ENCODE results near the gene CSRNP3. TPM values are rescaled to one million over a fixed set of nuclear protein-coding genes. Genes with fewer than 3 reads are reported as not detected.

Gene CSRNP3
- total RNA-seq, 1 donor from 2014 or later: 20.6 TPM

GRCh38 chr2:165544897-165545296, 75.4 kb downstream of the CSRNP3 start:
- DNase-seq: no peak

GRCh38 chr2:165547900-165548299, 78.4 kb downstream of the CSRNP3 start:
- no peak for DNase-seq

- DNase-seq: no peak
Observed at GRCh38 chr2:165549619-165550018, 80.1 kb downstream of the CSRNP3 start.

GRCh38 chr2:165558832-165559231, 89.3 kb downstream of the CSRNP3 start:
- DNase-seq: no peak

GRCh38 chr2:165560377-165560988, 91.0 kb downstream of the CSRNP3 start:
- DNase-seq: no peak

DNA sequence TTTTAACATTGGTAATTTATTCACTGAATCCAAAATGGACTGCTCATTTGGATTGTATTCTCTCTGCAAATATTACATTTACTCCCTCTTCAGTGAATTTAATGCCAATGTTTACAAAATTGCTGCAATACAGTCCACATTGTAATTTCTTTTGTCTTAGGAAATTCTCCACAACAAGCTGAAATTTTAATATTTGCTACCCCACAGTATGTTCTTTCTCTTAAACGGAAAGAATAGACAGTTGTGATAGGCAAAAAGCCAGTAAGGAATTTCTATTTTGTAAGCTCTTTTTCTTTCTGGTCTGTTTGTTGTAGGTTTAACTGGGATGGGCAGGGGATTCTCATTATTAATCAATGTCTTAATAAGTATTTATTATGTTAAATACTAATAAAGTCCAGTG, 92.0 kb downstream of the CSRNP3 start:
- DNase-seq: no peak

- DNase-seq: peak; percentile 73
Observed at GRCh38 chr2:165562233-165562632, 92.7 kb downstream of the CSRNP3 start.

DNA sequence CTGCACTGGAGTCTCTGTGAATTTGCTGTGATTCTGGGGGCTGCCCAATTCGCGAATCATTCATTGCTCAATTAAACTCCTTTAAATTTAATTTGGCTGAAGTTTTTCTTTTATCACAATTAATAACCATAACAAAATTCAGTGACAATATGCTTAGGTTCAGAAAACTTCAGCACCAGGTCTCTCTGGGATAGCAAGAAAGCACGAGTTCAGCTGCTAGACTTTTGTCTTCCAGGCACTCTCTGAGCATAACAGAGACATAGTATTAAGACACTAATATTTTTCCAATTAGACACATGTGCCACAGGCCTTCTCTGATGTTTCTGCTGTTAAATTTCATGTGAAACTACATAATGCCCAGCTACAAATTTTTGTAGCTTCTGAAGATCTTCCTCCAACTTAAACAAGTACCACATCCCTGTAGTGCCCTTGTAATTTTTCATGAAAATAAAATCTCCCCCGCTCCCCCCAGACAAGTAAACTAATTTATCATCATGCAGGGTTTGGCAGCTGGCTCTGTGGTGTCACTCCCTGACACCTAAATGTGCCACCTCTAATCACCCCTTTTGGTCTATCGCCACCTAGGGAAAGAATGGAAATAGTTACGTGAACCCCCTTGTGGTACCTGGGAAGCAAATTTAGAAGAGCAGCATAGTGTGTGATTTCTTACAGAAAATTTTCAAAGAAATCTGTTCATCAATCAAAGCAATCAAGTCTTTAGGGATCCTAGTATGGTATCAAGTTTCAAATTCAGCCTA, 94.1 kb downstream of the CSRNP3 start:
- DNase-seq: no peak

DNA sequence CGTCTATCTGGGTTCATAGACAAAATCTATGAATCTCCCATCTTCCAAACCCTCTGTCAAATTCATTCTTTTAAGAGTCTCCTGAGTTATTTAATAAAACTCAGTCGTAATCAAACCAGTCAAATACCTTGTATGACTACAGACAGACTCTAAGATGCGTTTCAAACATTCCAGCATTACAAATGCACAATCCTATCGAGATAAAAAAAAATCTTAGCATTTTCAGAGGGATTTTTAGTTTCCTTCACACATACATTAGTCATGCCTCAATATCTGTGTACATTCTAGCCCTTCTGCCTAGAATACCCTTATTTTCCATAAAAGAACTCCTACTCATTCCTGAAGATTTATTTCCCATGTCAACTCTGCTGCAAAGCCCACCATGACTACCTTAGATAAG, 96.5 kb downstream of the CSRNP3 start:
- no peak for DNase-seq

DNA sequence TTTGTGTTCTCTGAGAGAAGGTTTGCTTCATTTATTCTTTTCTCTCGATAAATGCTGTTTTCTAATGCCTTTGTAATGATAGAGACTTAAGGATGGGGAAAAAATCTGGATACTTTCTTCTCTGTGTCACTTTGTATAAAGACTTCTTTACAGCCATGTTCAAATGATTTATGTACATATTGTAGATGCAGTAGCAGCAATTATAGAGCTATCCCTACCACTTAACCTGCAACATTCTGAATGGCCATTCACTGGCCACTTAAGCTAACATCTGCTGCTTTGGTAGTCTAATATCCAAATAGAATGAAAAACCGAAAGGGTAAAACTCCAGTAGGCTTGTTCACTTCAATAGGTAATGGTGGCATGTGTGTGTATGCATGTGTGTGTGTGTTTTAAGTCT, 97.8 kb downstream of the CSRNP3 start:
- no peak for DNase-seq

- no peak for DNase-seq
Observed at GRCh38 chr2:165568361-165568760, 98.9 kb downstream of the CSRNP3 start.

DNA sequence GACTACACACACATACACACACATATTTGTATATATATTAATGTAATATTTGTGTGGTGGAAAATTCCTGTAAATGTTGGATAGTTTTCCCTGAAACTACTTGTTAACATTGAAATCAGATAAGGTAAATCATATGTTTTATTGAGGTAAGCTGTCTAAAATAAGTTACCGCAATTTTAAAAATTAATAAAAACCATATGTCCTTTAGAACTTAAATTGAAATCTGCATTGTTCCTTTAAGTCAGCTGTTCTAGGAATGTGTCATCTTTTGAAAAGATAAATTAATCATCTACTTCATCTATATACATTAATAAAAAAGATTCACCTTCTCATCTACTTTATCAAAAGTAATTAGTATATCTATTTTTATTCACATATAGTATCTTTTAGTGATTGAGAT, 102.0 kb downstream of the CSRNP3 start:
- no peak for DNase-seq

GRCh38 chr2:165572151-165572550, 102.7 kb downstream of the CSRNP3 start:
- peak; percentile 50 for DNase-seq

DNA sequence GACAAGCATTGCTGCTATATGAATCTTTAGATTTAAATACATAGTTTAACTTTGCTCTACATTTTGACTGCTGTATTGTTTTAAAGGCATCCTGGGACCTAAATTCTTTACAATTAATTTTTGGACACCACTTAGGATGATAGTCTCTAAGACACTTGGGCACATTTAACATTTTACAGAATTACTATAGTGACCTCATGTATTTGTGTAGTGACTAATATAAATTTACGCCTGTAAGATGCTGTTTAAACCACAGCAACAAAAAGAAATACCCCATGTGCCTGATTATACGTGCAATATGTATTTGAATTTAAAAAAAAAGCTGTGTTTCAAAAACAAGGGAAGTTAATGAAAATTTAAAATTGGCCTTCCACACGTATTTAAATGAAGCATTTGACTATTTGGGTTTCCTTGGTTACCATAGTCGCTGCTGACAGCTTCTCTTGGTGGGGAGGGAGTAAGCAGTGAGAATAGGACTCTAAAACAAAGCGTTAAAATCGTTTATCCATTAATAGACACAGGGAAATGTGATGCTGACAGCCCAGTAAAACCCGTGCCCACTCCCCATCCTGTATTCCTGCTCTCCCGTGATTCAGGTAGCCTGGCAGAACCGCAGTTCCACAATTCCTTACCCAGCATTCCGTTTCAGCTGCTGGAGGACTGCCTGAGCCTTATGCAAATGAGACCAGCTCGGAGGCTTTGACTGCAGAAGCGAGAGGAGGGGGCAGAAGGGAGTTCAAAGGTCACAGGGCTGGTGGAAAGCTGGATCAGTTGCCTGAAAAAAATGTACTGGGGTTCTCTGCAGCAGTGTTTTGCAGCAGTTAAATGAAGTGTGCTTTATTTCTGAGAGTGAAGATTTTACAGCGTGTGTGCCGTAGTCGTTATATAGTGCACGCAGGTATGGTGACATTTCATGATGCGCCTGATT, 104.3 kb downstream of the CSRNP3 start:
- DNase-seq: peak; percentile 78

- DNase-seq: no peak
Observed at GRCh38 chr2:165575044-165575615, 105.6 kb downstream of the CSRNP3 start.

DNA sequence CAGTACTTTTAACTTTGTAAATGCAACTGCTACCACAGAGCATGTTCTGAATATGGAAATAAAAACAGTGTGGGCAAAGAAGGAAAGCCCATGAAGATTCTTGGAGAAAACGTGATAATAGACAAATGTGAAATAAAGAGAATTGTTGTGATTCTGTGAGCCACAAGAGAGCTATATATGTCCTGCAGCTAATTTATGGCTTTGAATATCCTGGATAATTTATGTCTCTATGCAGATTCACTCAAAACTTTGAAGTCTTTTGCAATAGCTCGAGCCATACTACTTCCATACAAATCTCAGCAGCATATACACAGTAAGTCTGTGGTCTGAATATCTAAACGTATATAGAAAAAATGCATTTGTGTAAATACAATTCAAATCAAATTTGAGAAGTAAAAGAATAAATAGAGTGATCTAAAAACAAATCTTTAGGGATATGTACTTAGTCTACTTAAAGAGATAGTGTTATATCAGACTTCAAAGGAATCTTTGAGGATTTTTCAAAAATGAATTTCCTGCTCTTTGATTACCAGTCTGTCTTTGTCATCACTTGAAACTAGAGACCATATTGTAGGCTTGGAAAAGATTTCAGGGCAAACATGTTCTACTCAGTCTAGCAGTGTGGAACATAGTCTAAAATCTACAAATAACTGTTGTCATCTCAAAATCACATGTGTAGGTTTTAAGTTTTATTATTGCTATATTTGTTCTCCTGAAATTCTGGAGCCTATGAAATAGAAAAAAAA, 107.1 kb downstream of the CSRNP3 start:
- no peak for DNase-seq

DNA sequence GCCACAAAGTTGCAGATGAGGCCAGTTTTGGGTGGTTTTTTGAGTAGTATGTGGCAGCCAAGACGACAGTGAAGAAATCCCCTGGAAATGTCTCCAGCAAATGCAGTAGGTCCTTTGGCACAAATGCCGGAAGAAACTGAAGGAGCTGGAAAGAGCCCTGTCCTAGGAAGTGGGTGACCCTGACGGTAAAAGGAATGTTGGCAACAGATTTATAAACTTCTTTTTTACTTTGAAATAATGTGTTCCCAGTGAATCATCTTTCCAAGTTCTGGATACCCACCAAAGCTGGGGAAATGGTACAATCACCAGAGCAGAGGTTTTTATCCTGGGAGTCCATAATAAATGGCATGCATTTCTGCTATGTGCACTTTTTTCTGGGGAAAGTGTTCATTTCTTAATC, 112.9 kb downstream of the CSRNP3 start:
- no peak for DNase-seq

GRCh38 chr2:165582863-165583506, 113.5 kb downstream of the CSRNP3 start:
- DNase-seq: no peak

DNA sequence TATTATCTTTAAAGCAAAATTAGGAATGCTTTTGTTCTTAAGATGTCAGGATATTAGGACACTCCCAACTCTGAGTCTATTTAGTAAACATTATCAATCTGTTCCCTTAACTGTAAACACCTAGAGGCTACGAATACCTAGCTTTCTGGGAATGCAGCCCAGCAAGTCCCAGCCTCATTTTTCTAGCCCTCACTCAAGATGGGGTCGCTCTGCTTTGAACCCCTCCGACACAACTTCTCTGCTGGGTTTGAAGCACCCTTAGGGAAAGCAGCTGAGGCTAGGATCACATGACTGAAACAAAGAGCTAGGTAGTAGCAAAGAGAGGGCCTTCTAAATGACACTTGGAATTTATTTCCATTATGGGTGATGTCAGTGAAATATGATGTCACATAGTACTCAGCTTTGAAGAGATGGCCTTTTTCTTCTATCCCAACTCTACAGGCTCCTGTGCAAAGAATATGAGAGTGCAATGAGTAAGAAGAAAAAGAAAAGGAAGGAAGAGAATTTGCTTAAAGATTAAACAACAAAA, 114.7 kb downstream of the CSRNP3 start:
- no peak for DNase-seq

DNA sequence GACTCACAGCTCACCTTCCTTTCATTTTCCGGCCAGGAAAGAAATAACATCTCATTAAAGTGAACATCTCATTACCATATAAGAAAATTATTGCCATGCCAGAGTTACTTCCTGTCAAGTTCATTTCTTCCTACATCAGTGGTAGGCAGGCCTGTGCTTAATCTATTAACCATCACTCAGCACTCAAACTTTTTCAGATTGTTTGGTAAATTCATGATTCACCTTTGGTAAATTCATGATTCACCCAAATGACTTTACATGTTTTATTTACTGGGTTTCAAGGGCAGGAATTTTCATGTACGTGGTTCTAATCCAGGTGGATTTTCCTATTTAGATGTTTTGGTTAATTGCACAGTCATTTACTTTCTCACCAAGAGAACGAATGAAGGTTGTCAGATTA, 116.5 kb downstream of the CSRNP3 start:
- no peak for DNase-seq

DNA sequence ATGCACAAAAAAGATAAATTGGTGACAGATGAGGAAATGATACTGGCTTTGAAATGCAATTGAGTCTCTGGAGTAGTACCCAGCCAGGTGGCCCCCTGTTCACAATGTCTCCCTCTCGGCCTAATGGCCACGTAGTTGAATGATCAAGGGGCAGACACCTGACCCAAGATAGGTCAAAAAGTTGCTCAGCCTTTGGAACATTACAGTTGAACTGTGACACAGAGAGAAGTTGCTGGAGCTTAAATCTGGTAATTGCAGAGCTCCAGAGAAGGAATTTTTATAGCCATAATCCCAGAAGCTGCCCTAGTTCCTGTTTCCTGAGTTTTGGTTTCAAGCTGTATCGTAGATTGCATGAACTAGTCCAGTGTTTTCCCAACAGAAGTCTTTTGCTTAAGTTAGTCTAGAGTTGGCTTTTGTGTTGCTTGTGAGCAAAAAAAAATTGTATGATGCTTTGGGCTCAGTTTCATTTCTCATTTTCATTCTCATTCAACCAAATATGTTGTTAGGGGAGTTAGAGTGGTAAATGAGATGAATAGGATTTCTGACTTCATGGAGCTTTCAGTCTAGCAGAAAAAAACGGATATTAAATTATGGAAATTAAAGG, 117.9 kb downstream of the CSRNP3 start:
- no peak for DNase-seq
